PC-3 (cell line): Measurements from ENCODE around the gene USF2. TPM values are rescaled to one million over a fixed set of nuclear protein-coding genes. Genes with fewer than 3 reads are reported as not detected.
A peak's percentile ranks its signal among the peaks of the same experiment; 100 is the strongest.

Experiments used
- ATAC-seq: fragments of 200-7000 bp; cut with Tn5 transposase; 2 replicates; pipeline ENCODE4 v1.9.1; 2020; ENCODE audit warnings: mild to moderate bottlenecking, moderate library complexity
- BruUV-seq: library from RNA; stranded (reverse); fragments of 400-500 nt; replicated peaks from 2 replicates; lab custom pipeline; 2021; lab: Mats Ljungman, UMichigan
- CTCF ChIA-PET: fragments of 300-600 bp; sonication (Branson Sonifier 250); formaldehyde crosslinking; loops from one replicate; lab custom pipeline; 2022; ENCODE audit warnings: antibody characterized with exemption; lab: Charles Lee
- POLR2A ChIA-PET: fragments of 300-600 bp; sonication (Branson Sonifier 250); formaldehyde crosslinking; loops from one replicate; lab custom pipeline; 2022; ENCODE audit warnings: antibody characterized with exemption; ENCODE audit not compliant: unreplicated experiment; lab: Charles Lee
- DNase-seq: peaks from one replicate; pipeline ENCODE4 v3.0.0-alpha.2; 2015
- H2AFZ ChIP-seq: fragments of 300-600 bp; sonication (generic); 2 replicates; pipeline ENCODE4 v1.6.0; 2016; ENCODE audit warnings: antibody characterized with exemption, low read length
- H3F3A ChIP-seq: fragments of 300-600 bp; sonication (generic); one replicate; pipeline ENCODE4 v1.6.0; 2017; ENCODE audit warnings: antibody characterized with exemption, low read length, control low read depth, mild to moderate bottlenecking; ENCODE audit not compliant: unreplicated experiment
- H3K27ac ChIP-seq: fragments of 300-600 bp; sonication (generic); 2 replicates; pipeline ENCODE4 v1.5.1; 2016; ENCODE audit warnings: mild to moderate bottlenecking, low read length
- H3K27me3 ChIP-seq: fragments of 300-600 bp; sonication (generic); 2 replicates; pipeline ENCODE4 v1.6.1; 2016; ENCODE audit warnings: low read length, mixed read lengths
- H3K36me3 ChIP-seq: fragments of 300-600 bp; sonication (generic); 2 replicates; pipeline ENCODE4 v1.6.1; 2016; ENCODE audit warnings: low read depth, mixed run types, low read length, mixed read lengths
- H3K4me1 ChIP-seq: fragments of 300-600 bp; sonication (generic); 2 replicates; pipeline ENCODE4 v1.5.1; 2016; ENCODE audit warnings: low read length; ENCODE audit not compliant: insufficient read depth
- H3K4me2 ChIP-seq: fragments of 300-600 bp; sonication (generic); 2 replicates; pipeline ENCODE4 v1.6.0; 2016; ENCODE audit warnings: low read length
- H3K4me3 ChIP-seq: fragments of 300-600 bp; sonication (generic); 2 replicates; pipeline ENCODE4 v1.5.1; 2016; ENCODE audit warnings: mild to moderate bottlenecking, low read length, mixed read lengths
- H3K79me2 ChIP-seq: fragments of 300-600 bp; sonication (generic); 2 replicates; pipeline ENCODE4 v1.6.1; 2017; ENCODE audit warnings: low read length, mixed read lengths
- H3K9ac ChIP-seq: fragments of 300-600 bp; sonication (generic); 2 replicates; pipeline ENCODE4 v1.6.0; 2016; ENCODE audit warnings: mild to moderate bottlenecking, low read length
- H3K9me2 ChIP-seq: fragments of 300-600 bp; sonication (generic); replicated peaks from 2 replicates; pipeline ENCODE4 v1.6.1; 2016; ENCODE audit warnings: mixed run types, low read length, mixed read lengths
- H3K9me3 ChIP-seq: fragments of 300-600 bp; sonication (generic); 2 replicates; pipeline ENCODE4 v1.6.1; 2016; ENCODE audit warnings: low read length, mixed read lengths
- H4K20me1 ChIP-seq: fragments of 300-600 bp; sonication (generic); 2 replicates; pipeline ENCODE4 v1.6.1; 2016; ENCODE audit warnings: low read length, mixed read lengths
- EZH2 ChIP-seq: fragments of 300-600 bp; sonication (generic); IDR thresholded peaks from one replicate; pipeline ENCODE4 v1.6.1; 2017; ENCODE audit warnings: antibody characterized with exemption, mild to moderate bottlenecking, low read length; ENCODE audit not compliant: unreplicated experiment
- EZH2phosphoT487 ChIP-seq: fragments of 300-600 bp; sonication (generic); IDR thresholded peaks from 2 replicates; pipeline ENCODE4 v1.6.1; 2018; ENCODE audit warnings: mild to moderate bottlenecking, antibody characterized with exemption, low read length, borderline replicate concordance
- intact Hi-C: fragments of 100-400 bp; cut with micrococcal nuclease; formaldehyde crosslinking; loops from 2 replicates; pipeline ENCODE4 v1.9.0; 2023
- total RNA-seq: library from RNA; depleted of rRNA; stranded (reverse); fragments of >200 nt; gene quantifications from 2 replicates; pipeline ENCODE4 v1.2.3, GENCODE V29; 2014
- TF ChIP-seq, protein P1 (sequence below): fragments of 300-600 bp; sonication (generic); conservative IDR thresholded peaks from 2 replicates; pipeline ENCODE4 v1.5.1; 2017; ENCODE audit warnings: antibody characterized with exemption, low read depth, mild to moderate bottlenecking, low read length

The USF2 gene
- total RNA-seq, 1 experiment from 2014 or later = 102 TPM

DNA sequence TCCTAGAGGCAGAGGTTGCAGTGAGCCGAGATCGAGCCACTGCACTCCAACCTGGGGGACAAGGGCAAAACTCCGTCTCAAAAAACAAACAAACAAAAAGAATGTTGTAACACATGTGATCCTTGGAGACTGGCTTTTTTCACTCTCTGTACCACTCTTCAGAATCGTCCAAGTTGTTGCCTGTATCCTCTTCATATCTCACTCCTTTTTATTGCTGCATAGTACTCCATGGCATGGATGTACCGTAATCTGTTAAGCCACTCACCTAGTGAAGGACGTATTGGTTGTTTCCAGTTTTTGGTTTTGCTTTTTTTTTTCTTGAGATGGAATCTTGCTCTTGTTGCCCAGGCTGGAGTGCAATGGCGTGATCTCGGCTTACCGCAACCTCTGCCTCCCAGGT lies 53.3 kb downstream of the USF2 start:
- no peak for ATAC-seq
- Histone ChIP-seq H3K9me2 (no peaks in the 10 kb centered on the region), H3K27me3 (no peaks in the 10 kb centered on the region), H3K4me1 (peaks cover 13% of the 10 kb centered on the region), H3K27ac (no peak overlapping the region), H4K20me1 (no peaks in the 10 kb centered on the region), H3K9ac (no peak overlapping the region), H3F3A (no peaks in the 10 kb centered on the region), H2AFZ (no peak overlapping the region), H3K79me2 (no peaks in the 10 kb centered on the region), H3K4me3 (no peak overlapping the region), H3K4me2 (no peak overlapping the region), H3K36me3 (no peaks in the 10 kb centered on the region), H3K9me3 (no peaks in the 10 kb centered on the region)
- ChIA-PET CTCF (no interaction called here), POLR2A (no interaction called here)
- TF ChIP-seq, protein P1, sequence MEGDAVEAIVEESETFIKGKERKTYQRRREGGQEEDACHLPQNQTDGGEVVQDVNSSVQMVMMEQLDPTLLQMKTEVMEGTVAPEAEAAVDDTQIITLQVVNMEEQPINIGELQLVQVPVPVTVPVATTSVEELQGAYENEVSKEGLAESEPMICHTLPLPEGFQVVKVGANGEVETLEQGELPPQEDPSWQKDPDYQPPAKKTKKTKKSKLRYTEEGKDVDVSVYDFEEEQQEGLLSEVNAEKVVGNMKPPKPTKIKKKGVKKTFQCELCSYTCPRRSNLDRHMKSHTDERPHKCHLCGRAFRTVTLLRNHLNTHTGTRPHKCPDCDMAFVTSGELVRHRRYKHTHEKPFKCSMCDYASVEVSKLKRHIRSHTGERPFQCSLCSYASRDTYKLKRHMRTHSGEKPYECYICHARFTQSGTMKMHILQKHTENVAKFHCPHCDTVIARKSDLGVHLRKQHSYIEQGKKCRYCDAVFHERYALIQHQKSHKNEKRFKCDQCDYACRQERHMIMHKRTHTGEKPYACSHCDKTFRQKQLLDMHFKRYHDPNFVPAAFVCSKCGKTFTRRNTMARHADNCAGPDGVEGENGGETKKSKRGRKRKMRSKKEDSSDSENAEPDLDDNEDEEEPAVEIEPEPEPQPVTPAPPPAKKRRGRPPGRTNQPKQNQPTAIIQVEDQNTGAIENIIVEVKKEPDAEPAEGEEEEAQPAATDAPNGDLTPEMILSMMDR = no peak
- no peak for TF ChIP-seq EZH2
- TF ChIP-seq EZH2phosphoT487 = no peak
- BruUV-seq = no TSS peak
- DNase-seq = no peak
- intact Hi-C loops = no loop called here

DNA sequence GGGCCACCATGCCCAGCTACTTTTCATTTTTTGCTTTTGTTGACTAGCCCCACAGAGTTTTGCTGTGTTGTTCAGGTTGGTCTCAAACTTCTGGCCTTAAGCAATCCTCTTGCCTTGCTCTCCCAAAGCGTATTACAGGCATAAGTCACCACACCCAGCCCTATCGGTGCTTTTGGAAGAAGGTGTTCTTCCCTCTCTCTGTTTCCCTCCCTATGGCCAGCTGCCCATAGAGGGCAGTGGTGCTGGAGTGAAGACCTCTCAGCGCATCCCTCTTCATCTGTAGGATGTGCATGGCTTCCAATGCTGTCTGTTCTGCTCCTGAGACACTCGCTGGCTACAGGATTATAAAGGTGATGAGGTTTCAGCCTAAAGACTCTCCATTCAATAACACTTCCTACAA lies 58.9 kb downstream of the USF2 start:
- BruUV-seq = no TSS peak
- ChIA-PET CTCF (no interaction called here), POLR2A (no interaction called here)
- ATAC-seq (no peak), DNase-seq (peak; percentile 8)
- Histone ChIP-seq H2AFZ (no peak overlapping the region), H3F3A (no peaks in the 10 kb centered on the region), H3K9me2 (no peaks in the 10 kb centered on the region), H3K27me3 (no peaks in the 10 kb centered on the region), H3K79me2 (no peaks in the 10 kb centered on the region), H4K20me1 (no peaks in the 10 kb centered on the region), H3K36me3 (no peaks in the 10 kb centered on the region), H3K4me2 (no peak overlapping the region), H3K9ac (no peak overlapping the region), H3K27ac (no peak overlapping the region), H3K4me1 (no peaks in the 10 kb centered on the region), H3K4me3 (no peak overlapping the region), H3K9me3 (no peaks in the 10 kb centered on the region)
- intact Hi-C loops = no loop called here
- TF ChIP-seq EZH2 (no peak), EZH2phosphoT487 (no peak)
- TF ChIP-seq, protein P1 = peak; percentile 36; the same call in 1 of the 2 replicates

DNA sequence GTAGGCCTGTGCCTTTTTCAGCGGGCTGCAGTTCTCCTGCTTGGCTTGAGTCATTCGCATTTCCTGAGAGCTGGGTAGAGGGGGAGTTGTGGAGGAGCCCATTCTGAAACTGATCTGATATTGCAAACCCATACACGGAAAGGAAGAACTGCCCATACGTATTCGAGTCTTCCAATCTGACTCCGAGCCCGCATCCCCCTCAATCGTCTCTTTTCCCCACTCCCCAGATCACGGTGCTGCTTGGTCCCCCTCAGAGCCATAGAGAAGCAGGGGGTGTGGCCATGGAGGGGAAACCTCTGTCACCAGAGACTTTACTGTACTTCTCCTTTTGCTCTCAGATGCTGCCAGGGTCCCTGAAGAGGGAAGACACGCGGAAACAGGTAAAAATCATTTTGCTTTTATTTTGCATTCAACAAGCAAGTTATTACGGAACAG lies 60.1 kb downstream of the USF2 start, which contains the start of gene CD22:
Gene CD22, plus strand, starts transcription at position 337 of the 435 bp plus-strand sequence. CDS start 2,854 bp downstream, outside the sequence.
- ChIA-PET CTCF (no interaction called here), POLR2A (no interaction called here)
- BruUV-seq = no TSS peak
- H4K20me1 ChIP-seq = no peaks in the 10 kb centered on the region
- no peak within 1 kb of the TSS for H3K4me3 ChIP-seq
- H3K27ac ChIP-seq = no peak within 1 kb of the TSS
- no peak for ATAC-seq
- no peaks in the 10 kb centered on the region for H3K4me1 ChIP-seq
- H3F3A ChIP-seq = no peaks in the 10 kb centered on the region
- no peak within 1 kb of the TSS for H3K4me2 ChIP-seq
- DNase-seq = no peak
- H3K36me3 ChIP-seq = no peaks in the 10 kb centered on the region
- H2AFZ ChIP-seq = no peak within 1 kb of the TSS
- no peaks in the 10 kb centered on the region for H3K9me3 ChIP-seq
- H3K27me3 ChIP-seq = no peaks in the 10 kb centered on the region
- no peak within 1 kb of the TSS for H3K9ac ChIP-seq
- H3K79me2 ChIP-seq = no peaks in the 10 kb centered on the region
- intact Hi-C loops = no loop called here
- TF ChIP-seq, protein P1 = no peak
- TF ChIP-seq EZH2phosphoT487 (no peak), EZH2 (no peak)
- no peaks in the 10 kb centered on the region for H3K9me2 ChIP-seq
